CD14-positive monocyte (primary cell): Measurements from ENCODE around the gene P2RY12. TPM values are rescaled to one million over a fixed set of nuclear protein-coding genes. Genes with fewer than 3 reads are reported as not detected.
A peak's percentile ranks its signal among the peaks of the same experiment; 100 is the strongest.

ENCODE experiments used
- DNase-seq, 3 donors: peaks; one replicate each; pipeline ENCODE4 v3.0.0-alpha.2; 2011 to 2022
- H2AFZ ChIP-seq: 2 replicates; pipeline ENCODE4 v1.6.0; 2012; ENCODE audit warnings: mild to moderate bottlenecking, low read depth, low read length, inconsistent platforms; ENCODE audit not compliant: insufficient read depth, poor library complexity, severe bottlenecking
- H3K27ac ChIP-seq, 2 donors: 1 replicate in 1 of 2; 2 replicates in 1 of 2; pipeline ENCODE4 v1.5.1; 2012 to 2013; ENCODE audit warnings: low read length in 2 of 2, control low read depth in 1 of 2, inconsistent platforms in 1 of 2, low read depth in 1 of 2, mild to moderate bottlenecking in 1 of 2
- H3K27me3 ChIP-seq, 2 donors: one replicate each; pipeline versions ENCODE4 v1.6.0 to v1.6.1; 2011 to 2013; ENCODE audit warnings: low read length in 2 of 2; ENCODE audit not compliant: control insufficient read depth in 2 of 2, insufficient read depth in 2 of 2
- H3K36me3 ChIP-seq, 2 donors: replicated peaks in 1 of 2; 1 replicate in 1 of 2; 2 replicates in 1 of 2; pipeline versions ENCODE4 v1.5.1 to v1.6.1; 2012 to 2013; ENCODE audit warnings: low read length in 2 of 2, control low read depth in 1 of 2, inconsistent platforms in 1 of 2, mild to moderate bottlenecking in 1 of 2; ENCODE audit not compliant: insufficient read depth in 2 of 2, control insufficient read depth in 1 of 2
- H3K4me1 ChIP-seq, 2 donors: 1 replicate in 1 of 2; 2 replicates in 1 of 2; pipeline versions ENCODE4 v1.5.1 to v1.6.1; 2012 to 2013; ENCODE audit warnings: low read length in 2 of 2, control low read depth in 1 of 2, inconsistent platforms in 1 of 2, mild to moderate bottlenecking in 1 of 2, moderate library complexity in 1 of 2; ENCODE audit not compliant: insufficient read depth in 2 of 2, control insufficient read depth in 1 of 2
- H3K4me2 ChIP-seq: replicated peaks from 2 replicates; pipeline ENCODE3; 2012; ENCODE audit warnings: low read length, moderate library complexity, mild to moderate bottlenecking; ENCODE audit not compliant: poor library complexity, severe bottlenecking; ENCODE audit errors: extremely low read depth
- H3K4me3 ChIP-seq, 3 experiments: fragments of 200-600 bp in 1 of 3; sonication (generic) in 1 of 3; replicated peaks in 1 of 3; 1 replicate in 2 of 3; 2 replicates in 1 of 3; pipeline ENCODE4 v1.5.1; 2011 to 2013; ENCODE audit warnings: low read length in 3 of 3, mild to moderate bottlenecking in 3 of 3, control low read depth in 2 of 3, low read depth in 2 of 3, inconsistent platforms in 1 of 3, moderate library complexity in 1 of 3
- H3K79me2 ChIP-seq: 2 replicates; pipeline ENCODE4 v1.6.0; 2012; ENCODE audit warnings: mild to moderate bottlenecking, control low read depth, inconsistent platforms, low read length, moderate library complexity; ENCODE audit not compliant: insufficient read depth
- H3K9ac ChIP-seq: 2 replicates; pipeline ENCODE4 v1.6.0; 2017; ENCODE audit warnings: low read length, mild to moderate bottlenecking; ENCODE audit not compliant: insufficient read depth, poor library complexity, severe bottlenecking
- H3K9me3 ChIP-seq, 2 donors: replicated peaks in 1 of 2; 1 replicate in 1 of 2; 2 replicates in 1 of 2; pipeline versions ENCODE4 v1.5.1 to v1.6.1; 2012 to 2013; ENCODE audit warnings: low read length in 2 of 2, control low read depth in 1 of 2; ENCODE audit not compliant: control insufficient read depth in 1 of 2, insufficient read depth in 1 of 2
- H4K20me1 ChIP-seq: 2 replicates; pipeline ENCODE4 v1.6.0; 2012; ENCODE audit warnings: mild to moderate bottlenecking, low read length, control low read depth, moderate library complexity; ENCODE audit not compliant: insufficient read depth
- H3K27ac Mint-ChIP-seq, 7 donors: one replicate each; pipeline ENCODE4 v1.8.0; 2020; ENCODE audit warnings: mild to moderate bottlenecking in 7 of 7, mixed read lengths in 7 of 7, moderate library complexity in 6 of 7, inconsistent platforms in 2 of 7
- H3K27me3 Mint-ChIP-seq, 3 donors: one replicate each; pipeline ENCODE4 v1.8.0; 2021 to 2022; ENCODE audit warnings: low read depth in 3 of 3, mild to moderate bottlenecking in 3 of 3, mixed read lengths in 3 of 3, moderate library complexity in 3 of 3, inconsistent platforms in 1 of 3
- H3K36me3 Mint-ChIP-seq, 2 donors: one replicate each; pipeline ENCODE4 v1.8.0; 2020; ENCODE audit warnings: mixed read lengths in 2 of 2, inconsistent platforms in 1 of 2, mild to moderate bottlenecking in 1 of 2
- H3K4me1 Mint-ChIP-seq: one replicate; pipeline ENCODE4 v1.8.0; 2020; ENCODE audit warnings: mild to moderate bottlenecking, mixed read lengths
- H3K4me3 Mint-ChIP-seq, 2 donors: one replicate each; pipeline ENCODE4 v1.8.0; 2020; ENCODE audit warnings: mild to moderate bottlenecking in 2 of 2, mixed read lengths in 2 of 2, moderate library complexity in 1 of 2
- H3K9me3 Mint-ChIP-seq, 7 donors: one replicate each; pipeline ENCODE4 v1.8.0; 2020 to 2022; ENCODE audit warnings: mixed read lengths in 7 of 7, mild to moderate bottlenecking in 6 of 7, moderate library complexity in 6 of 7, inconsistent platforms in 2 of 7
- WGBS: methylation state at CpG from one replicate; pipeline ENCODE4 v1.1.5; 2013; ENCODE audit warnings: missing lambda C conversion rate; ENCODE audit not compliant: insufficient coverage; 5-methylcytosine and 5-hydroxymethylcytosine counted together
- intact Hi-C, 2 donors: fragments of 100-400 bp; cut with micrococcal nuclease; formaldehyde crosslinking; loops; one replicate each; pipeline versions ENCODE4 v1.15.0 to v1.15.1; 2023
- polyA plus RNA-seq, 3 donors: library from polyadenylated mRNA; depleted of rRNA in 1 of 3; unstranded in 2 of 3; stranded (reverse) in 1 of 3; fragments of 300-500 nt in 2 of 3; fragments of >200 nt in 1 of 3; fragmentation: Illumina TruSeq in 2 of 3; gene quantifications; 1 replicate in 2 of 3; 2 replicates in 1 of 3; pipeline ENCODE4 v1.2.3, GENCODE V29; 2012 to 2021
- TF ChIP-seq, protein P1 (sequence below): fragments of 200-600 bp; IDR thresholded peaks from one replicate; pipeline ENCODE4 v1.8.0; 2022; ENCODE audit warnings: antibody characterized with exemption, mild to moderate bottlenecking

The P2RY12 gene
- polyA plus RNA-seq, 3 donors = 1.9 to 3.0 (median 2.7) TPM

DNA sequence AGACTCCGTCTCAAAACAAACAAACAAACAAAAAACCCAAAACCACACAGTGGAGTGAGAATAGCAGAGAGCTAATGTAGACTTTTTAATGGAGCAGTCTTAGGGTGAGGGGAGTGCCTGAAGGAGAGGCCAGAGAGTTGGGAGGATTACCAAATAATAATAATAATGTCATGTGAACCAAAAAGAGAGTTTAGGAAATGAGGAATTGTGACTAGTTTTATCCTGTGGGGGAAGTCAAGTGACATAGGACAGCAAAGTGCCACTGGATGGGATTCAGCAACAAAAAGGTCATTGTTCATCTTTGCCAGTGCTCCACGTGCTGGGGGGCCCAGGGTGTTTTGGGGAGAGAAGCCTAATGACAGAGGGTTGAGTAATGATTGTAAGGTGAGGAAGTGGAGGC, 80.8 kb downstream of the P2RY12 start:
- Histone ChIP-seq H3K27me3 (no peaks in the 10 kb centered on the region), H3K4me1 (no peaks in the 10 kb centered on the region), H3K9me3 (no peaks in the 10 kb centered on the region), H2AFZ (no peak overlapping the region), H3K79me2 (no peaks in the 10 kb centered on the region), H3K4me3 (no peak overlapping the region), H3K4me2 (no peak overlapping the region), H4K20me1 (no peaks in the 10 kb centered on the region), H3K9ac (no peak overlapping the region), H3K27ac (no peak overlapping the region), H3K36me3 (no peaks in the 10 kb centered on the region)
- H3K4me1 Mint-ChIP-seq = peaks cover 14% of the 10 kb centered on the region
- WGBS = 67% methylated on average over 1 of the region's 2 CpGs
- H3K27ac Mint-ChIP-seq = peak overlapping the region in 3 of 7 donors; percentile 12 to 26 (median 25)
- H3K36me3 Mint-ChIP-seq = no peaks in the 10 kb centered on the region
- H3K27me3 Mint-ChIP-seq = no peaks in the 10 kb centered on the region
- intact Hi-C loops = no loop called here
- no peak overlapping the region for H3K4me3 Mint-ChIP-seq
- DNase-seq = no peak
- H3K9me3 Mint-ChIP-seq = no peaks in the 10 kb centered on the region
- TF ChIP-seq, protein P1, sequence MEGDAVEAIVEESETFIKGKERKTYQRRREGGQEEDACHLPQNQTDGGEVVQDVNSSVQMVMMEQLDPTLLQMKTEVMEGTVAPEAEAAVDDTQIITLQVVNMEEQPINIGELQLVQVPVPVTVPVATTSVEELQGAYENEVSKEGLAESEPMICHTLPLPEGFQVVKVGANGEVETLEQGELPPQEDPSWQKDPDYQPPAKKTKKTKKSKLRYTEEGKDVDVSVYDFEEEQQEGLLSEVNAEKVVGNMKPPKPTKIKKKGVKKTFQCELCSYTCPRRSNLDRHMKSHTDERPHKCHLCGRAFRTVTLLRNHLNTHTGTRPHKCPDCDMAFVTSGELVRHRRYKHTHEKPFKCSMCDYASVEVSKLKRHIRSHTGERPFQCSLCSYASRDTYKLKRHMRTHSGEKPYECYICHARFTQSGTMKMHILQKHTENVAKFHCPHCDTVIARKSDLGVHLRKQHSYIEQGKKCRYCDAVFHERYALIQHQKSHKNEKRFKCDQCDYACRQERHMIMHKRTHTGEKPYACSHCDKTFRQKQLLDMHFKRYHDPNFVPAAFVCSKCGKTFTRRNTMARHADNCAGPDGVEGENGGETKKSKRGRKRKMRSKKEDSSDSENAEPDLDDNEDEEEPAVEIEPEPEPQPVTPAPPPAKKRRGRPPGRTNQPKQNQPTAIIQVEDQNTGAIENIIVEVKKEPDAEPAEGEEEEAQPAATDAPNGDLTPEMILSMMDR = no peak

DNA sequence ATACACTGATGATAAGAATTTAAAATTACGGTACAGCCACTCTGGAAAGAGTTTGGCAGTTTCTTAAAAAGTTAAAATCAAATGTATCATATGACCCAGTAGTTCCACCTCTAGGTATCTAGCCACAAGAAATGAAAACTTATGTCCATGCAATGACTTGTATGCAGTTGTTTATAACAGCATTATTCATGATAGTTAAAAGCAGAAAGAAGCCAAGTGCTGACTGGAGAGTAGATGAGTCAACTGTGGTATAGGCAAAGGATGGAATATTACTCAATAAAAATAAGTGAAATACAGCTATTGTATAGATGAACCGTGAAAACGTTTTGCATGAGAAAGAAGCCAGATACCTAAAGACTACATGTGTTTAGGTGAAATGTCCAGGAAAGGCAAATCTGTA, 82.8 kb downstream of the P2RY12 start:
- H3K4me1 ChIP-seq = no peaks in the 10 kb centered on the region
- intact Hi-C loops = no loop called here

More for the DNA sequence above, 82.8 kb downstream of the P2RY12 start:
- Histone ChIP-seq H3K27ac (no peak overlapping the region), H4K20me1 (no peaks in the 10 kb centered on the region), H3K36me3 (no peaks in the 10 kb centered on the region), H3K4me3 (no peak overlapping the region), H3K4me2 (no peak overlapping the region), H3K9me3 (no peaks in the 10 kb centered on the region), H3K79me2 (no peaks in the 10 kb centered on the region), H2AFZ (no peak overlapping the region), H3K27me3 (no peaks in the 10 kb centered on the region), H3K9ac (no peak overlapping the region)
- Mint-ChIP-seq H3K27me3 (no peaks in the 10 kb centered on the region), H3K9me3 (no peaks in the 10 kb centered on the region), H3K36me3 (no peaks in the 10 kb centered on the region), H3K4me3 (no peak overlapping the region), H3K4me1 (peaks cover 14% of the 10 kb centered on the region), H3K27ac (no peak overlapping the region)
- no peak for DNase-seq
- TF ChIP-seq, protein P1 = no peak
- WGBS = 60% methylated on average over 1 of the region's 3 CpGs
